HepG2 (cell line): ENCODE measurements around the gene ACSF3. TPM values are rescaled to one million over a fixed set of nuclear protein-coding genes. Genes with fewer than 3 reads are reported as not detected.

Experiments used
- ARID3A ChIP-seq: IDR thresholded peaks from 2 replicates; pipeline ENCODE4 v1.6.1; 2012; ENCODE audit warnings: low read depth, low read length, improper control_type of control experiment
- CAMTA2 ChIP-seq: sonication (generic); formaldehyde crosslinking; IDR thresholded peaks from 2 replicates; pipeline ENCODE4 v1.4.0; 2020; ENCODE audit warnings: mild to moderate bottlenecking, missing genetic modification reagents, borderline replicate concordance
- CREB1 ChIP-seq, 2 experiments: fragments of 450-650 bp in 1 of 2; IDR thresholded peaks; 2 replicates each; pipeline ENCODE4 v1.6.1; 2016 to 2017; ENCODE audit warnings: control low read depth in 1 of 2, mild to moderate bottlenecking in 1 of 2, missing compliant biosample characterization in 1 of 2, missing genetic modification characterization in 1 of 2
- HDAC2 ChIP-seq: sonication (generic); formaldehyde crosslinking; IDR thresholded peaks from 2 replicates; pipeline ENCODE4 v1.4.0; 2020; ENCODE audit warnings: missing genetic modification reagents
- HNRNPUL1 ChIP-seq: fragments of 200-400 bp; formaldehyde crosslinking; IDR thresholded peaks from 2 replicates; pipeline ENCODE4 v1.6.1; 2017; ENCODE audit warnings: low read depth, mild to moderate bottlenecking, low read length, moderate library complexity
- NFRKB ChIP-seq: fragments of 450-650 bp; IDR thresholded peaks from 2 replicates; pipeline ENCODE4 v1.6.1; 2017
- PAWR ChIP-seq: sonication (generic); formaldehyde crosslinking; IDR thresholded peaks from 2 replicates; pipeline ENCODE4 v1.4.0; 2020; ENCODE audit warnings: missing genetic modification reagents, mild to moderate bottlenecking, borderline replicate concordance
- PHF21A ChIP-seq: sonication (generic); formaldehyde crosslinking; IDR thresholded peaks from 2 replicates; pipeline ENCODE4 v1.5.0; 2020; ENCODE audit warnings: mild to moderate bottlenecking, missing genetic modification reagents
- SKIL ChIP-seq: sonication (generic); formaldehyde crosslinking; IDR thresholded peaks from 2 replicates; pipeline ENCODE4 v1.8.0; 2022; ENCODE audit warnings: missing genetic modification reagents, mild to moderate bottlenecking, moderate library complexity, borderline replicate concordance
- TARDBP ChIP-seq: sonication (generic); formaldehyde crosslinking; IDR thresholded peaks from 2 replicates; pipeline ENCODE4 v1.8.0; 2022; ENCODE audit warnings: mild to moderate bottlenecking, missing genetic modification reagents
- TSC22D2 ChIP-seq: sonication (generic); formaldehyde crosslinking; IDR thresholded peaks from 2 replicates; pipeline ENCODE4 v1.5.1; 2020; ENCODE audit warnings: missing genetic modification reagents, mild to moderate bottlenecking, borderline replicate concordance
- XBP1 ChIP-seq: sonication (generic); formaldehyde crosslinking; IDR thresholded peaks from 2 replicates; pipeline ENCODE4 v1.5.0; 2020; ENCODE audit warnings: missing genetic modification reagents
- ZNF124 ChIP-seq: sonication (generic); formaldehyde crosslinking; IDR thresholded peaks from 2 replicates; pipeline ENCODE4 v1.4.0; 2020; ENCODE audit warnings: missing genetic modification reagents
- ZNF138 ChIP-seq: sonication (generic); formaldehyde crosslinking; IDR thresholded peaks from 2 replicates; pipeline ENCODE4 v1.5.0; 2020; ENCODE audit warnings: mild to moderate bottlenecking, low read depth, missing genetic modification reagents
- ZNF512B ChIP-seq: sonication (generic); formaldehyde crosslinking; IDR thresholded peaks from 2 replicates; pipeline ENCODE4 v1.5.1; 2020; ENCODE audit warnings: missing genetic modification reagents, mild to moderate bottlenecking, borderline replicate concordance
- ZNF564 ChIP-seq: sonication (generic); formaldehyde crosslinking; IDR thresholded peaks from 2 replicates; pipeline ENCODE4 v1.8.1; 2023; ENCODE audit warnings: mild to moderate bottlenecking, missing genetic modification reagents
- ZNF576 ChIP-seq: sonication (generic); formaldehyde crosslinking; IDR thresholded peaks from 2 replicates; pipeline ENCODE4 v1.4.0; 2020; ENCODE audit warnings: mild to moderate bottlenecking, missing genetic modification reagents
- ZNF615 ChIP-seq: sonication (generic); formaldehyde crosslinking; IDR thresholded peaks from 2 replicates; pipeline ENCODE4 v1.5.0; 2020; ENCODE audit warnings: mild to moderate bottlenecking, missing genetic modification reagents, borderline replicate concordance
- ZNF629 ChIP-seq: sonication (generic); formaldehyde crosslinking; conservative IDR thresholded peaks from 2 replicates; pipeline ENCODE4 v1.5.0; 2020; ENCODE audit warnings: missing genetic modification reagents
- ZNF724P ChIP-seq: sonication (generic); formaldehyde crosslinking; IDR thresholded peaks from 2 replicates; pipeline ENCODE4 v1.8.0; 2022; ENCODE audit warnings: missing genetic modification reagents, borderline replicate concordance
- polyA plus RNA-seq, 8 experiments: library from polyadenylated mRNA; depleted of rRNA in 3 of 8; stranded (reverse) in 7 of 8; unstranded in 1 of 8; fragments of >200 nt; fragmentation: Illumina TruSeq in 4 of 8; extraction: Trizol in 4 of 8; gene quantifications; 2 replicates each; pipeline versions ENCODE4 v1.2.1 to v1.2.3, GENCODE V29; 2011 to 2016; ENCODE audit warnings: low read depth in 4 of 8, missing spikeins in 1 of 8, mixed read lengths in 1 of 8; ENCODE audit not compliant: insufficient read depth in 1 of 8
- total RNA-seq, 5 experiments: library from RNA; depleted of rRNA; stranded (reverse); fragments of >200 nt; fragmentation: Illumina TruSeq; extraction: Trizol; gene quantifications; 2 replicates each; pipeline ENCODE4 v1.2.3, GENCODE V29; 2016; ENCODE audit warnings: low read depth in 1 of 5

Gene ACSF3
- total and polyA plus RNA-seq, 2 of the 13 experiments (the other 11 are each of a cell fraction or from before 2014, with no cell fraction given) = 14.9 to 30.6 TPM

- TF ChIP-seq ZNF512B (CRISPR knock-in tag) = no peak
- no peak for TF ChIP-seq ZNF138
- TF ChIP-seq HDAC2 (CRISPR knock-in tag) = peak; percentile 65; the same call in 1 of the 2 replicates
- TF ChIP-seq SKIL (CRISPR knock-in tag) = no peak
- TF ChIP-seq XBP1 (CRISPR knock-in tag) = no peak
- TF ChIP-seq ZNF124 (CRISPR knock-in tag) = no peak
- no peak for TF ChIP-seq CREB1 (IDR thresholded peaks at IDR 0.05)
- no peak for TF ChIP-seq CREB1 (CRISPR knock-in tag; IDR thresholded peaks at IDR 0.05)
- TF ChIP-seq ZNF615 (CRISPR knock-in tag) = 0 out of 2 replicates have a peak, but pooled peaks have one; percentile 63
- no peak for TF ChIP-seq PAWR (CRISPR knock-in tag)
- 0 out of 2 replicates have a peak, but pooled peaks have one; percentile 50 for TF ChIP-seq PHF21A
- no peak for TF ChIP-seq CAMTA2 (CRISPR knock-in tag)
- no peak for TF ChIP-seq HNRNPUL1
- no peak for TF ChIP-seq TARDBP (CRISPR knock-in tag)
- TF ChIP-seq ZNF564 = no peak
- peak; percentile 7; the same call in 1 of the 2 replicates for TF ChIP-seq ZNF724P
- TF ChIP-seq ZNF629 (CRISPR knock-in tag) = no peak
- 0 out of 2 replicates have a peak, but pooled peaks have one; percentile 13 for TF ChIP-seq ARID3A
- no peak for TF ChIP-seq ZNF576 (CRISPR knock-in tag)
- TF ChIP-seq NFRKB = no peak
- 0 out of 2 replicates have a peak, but pooled peaks have one; percentile 36 for TF ChIP-seq TSC22D2
These were observed 106.6 kb downstream of the ACSF3 start, which contains the start of gene SLC22A31 (continued) for GRCh38 chr16:89200124-89200849.
